HCT116 (cell line): ENCODE data around the gene SEMA7A.

Experiments used
- CEBPB ChIP-seq: IDR thresholded peaks from 2 replicates; pipeline ENCODE4 v1.6.1; 2012; ENCODE audit warnings: low read depth
- SIN3A ChIP-seq: IDR thresholded peaks from 2 replicates; pipeline ENCODE4 v1.6.1; 2012; ENCODE audit warnings: low read depth
- TF ChIP-seq, protein P1 (sequence below), 3 experiments: fragments of 200-600 bp in 1 of 3; sonication (generic) in 1 of 3; IDR thresholded peaks in 2 of 3; conservative IDR thresholded peaks in 1 of 3; 2 replicates each; pipeline ENCODE4 v1.5.1; 2012 to 2017; ENCODE audit warnings: low read depth in 2 of 3, low read length in 2 of 3, antibody characterized with exemption in 1 of 3, borderline replicate concordance in 1 of 3, control low read depth in 1 of 3, mild to moderate bottlenecking in 1 of 3, mixed read lengths in 1 of 3, mixed run types in 1 of 3, moderate library complexity in 1 of 3; ENCODE audit not compliant: insufficient read depth in 1 of 3

DNA sequence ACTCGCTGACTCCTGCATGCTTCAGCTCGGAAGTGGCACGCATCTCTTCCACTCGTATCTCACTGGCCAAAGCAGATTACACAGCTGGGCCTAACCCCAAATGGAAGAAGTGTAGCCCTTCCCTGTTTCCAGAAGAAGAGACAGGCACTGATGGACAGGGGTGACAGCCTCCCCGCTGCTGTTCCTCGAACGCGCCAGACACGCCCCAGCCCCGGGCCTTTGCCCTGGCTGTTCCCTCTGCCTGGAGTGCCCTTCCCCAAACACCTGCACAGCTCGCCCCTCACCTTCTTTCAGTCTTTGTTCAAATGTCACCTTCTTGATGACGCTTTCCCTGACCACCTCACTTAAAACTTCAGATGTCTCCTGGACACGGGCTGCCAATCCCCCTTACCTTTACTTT, 40.3 kb downstream of the SEMA7A start:
- TF ChIP-seq SIN3A (no peak), CEBPB (no peak)
- TF ChIP-seq, protein P1, sequence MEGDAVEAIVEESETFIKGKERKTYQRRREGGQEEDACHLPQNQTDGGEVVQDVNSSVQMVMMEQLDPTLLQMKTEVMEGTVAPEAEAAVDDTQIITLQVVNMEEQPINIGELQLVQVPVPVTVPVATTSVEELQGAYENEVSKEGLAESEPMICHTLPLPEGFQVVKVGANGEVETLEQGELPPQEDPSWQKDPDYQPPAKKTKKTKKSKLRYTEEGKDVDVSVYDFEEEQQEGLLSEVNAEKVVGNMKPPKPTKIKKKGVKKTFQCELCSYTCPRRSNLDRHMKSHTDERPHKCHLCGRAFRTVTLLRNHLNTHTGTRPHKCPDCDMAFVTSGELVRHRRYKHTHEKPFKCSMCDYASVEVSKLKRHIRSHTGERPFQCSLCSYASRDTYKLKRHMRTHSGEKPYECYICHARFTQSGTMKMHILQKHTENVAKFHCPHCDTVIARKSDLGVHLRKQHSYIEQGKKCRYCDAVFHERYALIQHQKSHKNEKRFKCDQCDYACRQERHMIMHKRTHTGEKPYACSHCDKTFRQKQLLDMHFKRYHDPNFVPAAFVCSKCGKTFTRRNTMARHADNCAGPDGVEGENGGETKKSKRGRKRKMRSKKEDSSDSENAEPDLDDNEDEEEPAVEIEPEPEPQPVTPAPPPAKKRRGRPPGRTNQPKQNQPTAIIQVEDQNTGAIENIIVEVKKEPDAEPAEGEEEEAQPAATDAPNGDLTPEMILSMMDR (IDR thresholded peaks at IDR 0.05 in 2 of 3, conservative IDR thresholded peaks at IDR 0.05 in 1 of 3; ENCODE audit: borderline replicate concordance in 1 of 3, insufficient read depth in 1 of 3, low read depth in 2 of 3, low read length in 2 of 3): no peak
